Placental epithelial cell (primary cell): Measurements from ENCODE around the gene VPREB1. TPM values are rescaled to one million over a fixed set of nuclear protein-coding genes. Genes with fewer than 3 reads are reported as not detected.

Experiments
- total RNA-seq: library from RNA; depleted of rRNA; stranded (reverse); fragments of >200 nt; gene quantifications from 2 replicates; pipeline ENCODE4 v1.2.3, GENCODE V29; 2012

VPREB1 gene
- total RNA-seq, result not detected in 2 replicates

GRCh38 chr22:22244316-22245250 lies at the start of gene VPREB1:
VPREB1 (plus strand) TSS chr22:22244786; CDS start chr22:22244814, 28 bp downstream.

